ENCODE data around the gene PLA2G6.

- no peak for TF ChIP-seq POLR2A (conservative IDR thresholded peaks at IDR 0.05)
- TF ChIP-seq FOXA3 (CRISPR knock-in tag; conservative IDR thresholded peaks at IDR 0.05 in 1 of 2, IDR thresholded peaks at IDR 0.05 in 1 of 2) = peak; percentile 82 to 89
- TF ChIP-seq ESRRA (IDR thresholded peaks at IDR 0.05; ENCODE audit: borderline replicate concordance, low read depth) = no peak
- no peak for TF ChIP-seq CTCF (IDR thresholded peaks at IDR 0.05 in 2 of 3, conservative IDR thresholded peaks at IDR 0.05 in 1 of 3; ENCODE audit: insufficient read depth in 2 of 3, low read depth in 1 of 3, low read length in 3 of 3)
These were observed 17.6 kb downstream of the PLA2G6 start for GRCh38 chr22:38163844-38164550.

Data from K562 (cell line).